Trophoblast cell (in vitro differentiated cells and primary cell): ENCODE data around the gene EPHB1.

Experiments
- DNase-seq, 2 donors: peaks; one replicate each; pipeline ENCODE4 v3.0.0-alpha.2; 2016
- H2AFZ ChIP-seq: 2 replicates; pipeline ENCODE4 v1.6.1; 2013; ENCODE audit warnings: low read length, moderate library complexity, mild to moderate bottlenecking; ENCODE audit not compliant: insufficient read depth, poor library complexity
- H2AK5ac ChIP-seq: 2 replicates; pipeline ENCODE4 v1.6.1; 2013; ENCODE audit warnings: mild to moderate bottlenecking, low read length
- H2BK120ac ChIP-seq: 2 replicates; pipeline ENCODE4 v1.6.1; 2013; ENCODE audit warnings: low read length, mild to moderate bottlenecking, moderate library complexity; ENCODE audit not compliant: insufficient read depth, poor library complexity
- H2BK12ac ChIP-seq: 2 replicates; pipeline ENCODE4 v1.6.1; 2013; ENCODE audit warnings: mild to moderate bottlenecking, low read length, moderate library complexity
- H2BK5ac ChIP-seq: 2 replicates; pipeline ENCODE4 v1.6.1; 2013; ENCODE audit warnings: low read length, low read depth, moderate library complexity, mild to moderate bottlenecking; ENCODE audit not compliant: poor library complexity
- H3K14ac ChIP-seq: 2 replicates; pipeline ENCODE4 v1.6.1; 2013; ENCODE audit warnings: mild to moderate bottlenecking, low read length
- H3K18ac ChIP-seq: 2 replicates; pipeline ENCODE4 v1.6.1; 2013; ENCODE audit warnings: mild to moderate bottlenecking, low read length
- H3K23ac ChIP-seq: 2 replicates; pipeline ENCODE4 v1.6.1; 2013; ENCODE audit warnings: low read length
- H3K27ac ChIP-seq: 2 replicates; pipeline ENCODE4 v1.5.1; 2013; ENCODE audit warnings: low read depth, mild to moderate bottlenecking, inconsistent platforms, low read length, moderate library complexity
- H3K27me3 ChIP-seq: 2 replicates; pipeline ENCODE4 v1.6.1; 2013; ENCODE audit warnings: inconsistent platforms, mild to moderate bottlenecking, low read length, moderate library complexity; ENCODE audit not compliant: insufficient read depth
- H3K36me3 ChIP-seq, 2 experiments: 1 replicate in 1 of 2; 2 replicates in 1 of 2; pipeline ENCODE4 v1.6.1; 2013; ENCODE audit warnings: low read length in 2 of 2, mild to moderate bottlenecking in 2 of 2, moderate library complexity in 1 of 2; ENCODE audit not compliant: insufficient read depth in 2 of 2, control insufficient read depth in 1 of 2
- H3K4ac ChIP-seq: 2 replicates; pipeline ENCODE4 v1.6.1; 2013; ENCODE audit warnings: low read depth, mild to moderate bottlenecking, low read length, moderate library complexity
- H3K4me1 ChIP-seq, 2 experiments: 1 replicate in 1 of 2; 2 replicates in 1 of 2; pipeline ENCODE4 v1.6.1; 2013; ENCODE audit warnings: low read length in 2 of 2, mild to moderate bottlenecking in 2 of 2, moderate library complexity in 1 of 2; ENCODE audit not compliant: insufficient read depth in 2 of 2, control insufficient read depth in 1 of 2
- H3K4me2 ChIP-seq: 2 replicates; pipeline ENCODE4 v1.6.1; 2013; ENCODE audit warnings: inconsistent platforms, mild to moderate bottlenecking, low read length, moderate library complexity
- H3K4me3 ChIP-seq: 2 replicates; pipeline ENCODE4 v1.5.1; 2013; ENCODE audit warnings: mild to moderate bottlenecking, low read depth, low read length, inconsistent platforms
- H3K79me1 ChIP-seq: one replicate; pipeline ENCODE4 v1.6.1; 2013; ENCODE audit warnings: low read length
- H3K79me2 ChIP-seq: 2 replicates; pipeline ENCODE4 v1.6.1; 2013; ENCODE audit warnings: low read length, mild to moderate bottlenecking; ENCODE audit not compliant: control insufficient read depth, insufficient read depth, poor library complexity
- H3K9ac ChIP-seq: 2 replicates; pipeline ENCODE4 v1.6.1; 2013; ENCODE audit warnings: mild to moderate bottlenecking, low read length
- H3K9me3 ChIP-seq: 2 replicates; pipeline ENCODE4 v1.6.1; 2013; ENCODE audit warnings: low read depth, mild to moderate bottlenecking, control low read depth, inconsistent platforms, low read length; ENCODE audit not compliant: insufficient read depth
- H4K12ac ChIP-seq: 2 replicates; pipeline ENCODE4 v1.6.1; 2013; ENCODE audit warnings: low read depth, mild to moderate bottlenecking, low read length, moderate library complexity
- H4K8ac ChIP-seq: 2 replicates; pipeline ENCODE4 v1.6.1; 2013; ENCODE audit warnings: low read depth, mild to moderate bottlenecking, low read length, moderate library complexity
- H4K91ac ChIP-seq: one replicate; pipeline ENCODE4 v1.6.1; 2013; ENCODE audit warnings: low read depth, mild to moderate bottlenecking, low read length, moderate library complexity
- WGBS: extraction: QIAGEN DNeasy Blood & Tissue Kit; methylation state at CpG from one replicate; pipeline ENCODE4 v1.1.7; 2013; ENCODE audit warnings: missing lambda C conversion rate; ENCODE audit not compliant: insufficient read length, insufficient coverage; ENCODE audit errors: extremely low coverage; 5-methylcytosine and 5-hydroxymethylcytosine counted together

Gene EPHB1

GRCh38 chr3:135079095-135079494, 284.0 kb downstream of the EPHB1 start:
- Histone ChIP-seq H4K8ac (no peak overlapping the region), H2AFZ (no peak overlapping the region), H3K27me3 (no peaks in the 10 kb centered on the region), H2BK12ac (no peak overlapping the region), H3K9ac (no peak overlapping the region), H3K18ac (no peak overlapping the region), H2BK5ac (no peak overlapping the region), H4K12ac (no peak overlapping the region), H3K4me2 (no peak overlapping the region), H3K4me3 (no peak overlapping the region), H2BK120ac (no peak overlapping the region), H3K14ac (no peak overlapping the region), H3K4ac (no peak overlapping the region), H3K9me3 (no peaks in the 10 kb centered on the region), H3K4me1 (no peaks in the 10 kb centered on the region), H3K79me1 (no peaks in the 10 kb centered on the region), H2AK5ac (no peak overlapping the region), H4K91ac (no peak overlapping the region), H3K23ac (no peak overlapping the region), H3K79me2 (no peaks in the 10 kb centered on the region), H3K27ac (no peak overlapping the region), H3K36me3 (no peaks in the 10 kb centered on the region)
- WGBS = no CpG with 5 or more reads among the region's 3 CpGs
- DNase-seq = no peak

GRCh38 chr3:135081451-135081850, 286.4 kb downstream of the EPHB1 start:
- H3K14ac ChIP-seq = no peak overlapping the region
- no peak overlapping the region for H3K18ac ChIP-seq
- no peaks in the 10 kb centered on the region for H3K27me3 ChIP-seq
- H2BK120ac ChIP-seq = no peak overlapping the region
- H3K36me3 ChIP-seq = no peaks in the 10 kb centered on the region
- H3K79me1 ChIP-seq = no peaks in the 10 kb centered on the region
- no peak overlapping the region for H3K4me2 ChIP-seq
- no peak for DNase-seq
- H3K79me2 ChIP-seq = no peaks in the 10 kb centered on the region
- H2AK5ac ChIP-seq = no peak overlapping the region
- no CpG with 5 or more reads among the region's 2 CpGs for WGBS
- no peak overlapping the region for H4K91ac ChIP-seq
- no peak overlapping the region for H3K4me3 ChIP-seq
- H3K4me1 ChIP-seq = no peaks in the 10 kb centered on the region
- no peak overlapping the region for H2BK5ac ChIP-seq
- no peak overlapping the region for H2BK12ac ChIP-seq
- no peak overlapping the region for H3K4ac ChIP-seq
- H3K27ac ChIP-seq = no peak overlapping the region
- H4K8ac ChIP-seq = no peak overlapping the region
- no peak overlapping the region for H4K12ac ChIP-seq
- H3K23ac ChIP-seq = no peak overlapping the region
- no peak overlapping the region for H3K9ac ChIP-seq
- H3K9me3 ChIP-seq = no peaks in the 10 kb centered on the region
- no peak overlapping the region for H2AFZ ChIP-seq

GRCh38 chr3:135081856-135082434, 286.9 kb downstream of the EPHB1 start:
- H3K23ac ChIP-seq = no peak overlapping the region
- H4K8ac ChIP-seq = no peak overlapping the region
- no peak overlapping the region for H3K18ac ChIP-seq
- no peaks in the 10 kb centered on the region for H3K4me1 ChIP-seq
- H3K4me2 ChIP-seq = no peak overlapping the region
- no CpG with 5 or more reads among the region's 5 CpGs for WGBS
- H4K91ac ChIP-seq = no peak overlapping the region
- no peak overlapping the region for H3K4ac ChIP-seq
- no peak overlapping the region for H2BK120ac ChIP-seq
- no peaks in the 10 kb centered on the region for H3K79me1 ChIP-seq
- H3K9ac ChIP-seq = no peak overlapping the region
- H3K27me3 ChIP-seq = no peaks in the 10 kb centered on the region
- H3K79me2 ChIP-seq = no peaks in the 10 kb centered on the region
- DNase-seq = no peak
- H3K14ac ChIP-seq = no peak overlapping the region
- H2BK5ac ChIP-seq = no peak overlapping the region
- no peak overlapping the region for H2AK5ac ChIP-seq
- no peak overlapping the region for H2BK12ac ChIP-seq
- no peaks in the 10 kb centered on the region for H3K36me3 ChIP-seq
- no peak overlapping the region for H4K12ac ChIP-seq
- H2AFZ ChIP-seq = no peak overlapping the region
- no peak overlapping the region for H3K4me3 ChIP-seq
- no peak overlapping the region for H3K27ac ChIP-seq
- H3K9me3 ChIP-seq = no peaks in the 10 kb centered on the region

GRCh38 chr3:135082706-135083105, 287.6 kb downstream of the EPHB1 start:
- H3K14ac ChIP-seq = no peak overlapping the region
- no peaks in the 10 kb centered on the region for H3K79me1 ChIP-seq
- no peak overlapping the region for H3K4me3 ChIP-seq
- H2BK120ac ChIP-seq = no peak overlapping the region
- H3K9me3 ChIP-seq = no peaks in the 10 kb centered on the region
- H3K9ac ChIP-seq = no peak overlapping the region
- no peaks in the 10 kb centered on the region for H3K27me3 ChIP-seq
- no peak overlapping the region for H3K27ac ChIP-seq
- no peak overlapping the region for H2AK5ac ChIP-seq
- H2BK12ac ChIP-seq = no peak overlapping the region
- no peak overlapping the region for H3K4me2 ChIP-seq
- H2BK5ac ChIP-seq = no peak overlapping the region
- no peak overlapping the region for H2AFZ ChIP-seq
- no peak overlapping the region for H3K18ac ChIP-seq
- no CpG with 5 or more reads among the region's 7 CpGs for WGBS
- H3K79me2 ChIP-seq = no peaks in the 10 kb centered on the region
- H4K91ac ChIP-seq = no peak overlapping the region
- no peak overlapping the region for H3K23ac ChIP-seq
- H3K4ac ChIP-seq = no peak overlapping the region
- DNase-seq = no peak
- H4K8ac ChIP-seq = no peak overlapping the region
- no peaks in the 10 kb centered on the region for H3K4me1 ChIP-seq
- no peak overlapping the region for H4K12ac ChIP-seq
- H3K36me3 ChIP-seq = no peaks in the 10 kb centered on the region
